ENCODE results near the gene WLS. TPM values are rescaled to one million over a fixed set of nuclear protein-coding genes. Genes with fewer than 3 reads are reported as not detected.

Gene WLS
- total RNA-seq, 4 donors from 2014 or later, result 44.4 to 114 (median 55.2) TPM

DNA sequence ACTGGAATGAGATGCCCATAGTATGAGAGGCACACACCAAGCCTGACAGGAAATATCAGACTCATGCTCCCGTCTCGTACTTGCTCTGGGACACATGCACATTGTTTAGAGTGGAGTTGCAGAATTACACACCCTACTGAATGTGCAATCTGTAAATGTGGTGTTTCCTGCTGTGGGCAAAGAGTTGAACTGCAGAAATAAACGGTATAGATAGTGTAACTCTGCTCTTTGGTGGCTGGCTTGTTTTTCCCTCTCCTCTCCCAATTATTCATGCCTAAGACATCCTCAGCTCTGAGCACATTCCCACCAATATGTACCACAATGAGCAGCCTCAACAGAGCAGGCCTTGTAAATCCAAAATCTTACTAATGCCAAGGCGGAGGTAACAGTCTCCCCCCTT, 91.8 kb downstream of the WLS start:
- TF ChIP-seq, protein P1, sequence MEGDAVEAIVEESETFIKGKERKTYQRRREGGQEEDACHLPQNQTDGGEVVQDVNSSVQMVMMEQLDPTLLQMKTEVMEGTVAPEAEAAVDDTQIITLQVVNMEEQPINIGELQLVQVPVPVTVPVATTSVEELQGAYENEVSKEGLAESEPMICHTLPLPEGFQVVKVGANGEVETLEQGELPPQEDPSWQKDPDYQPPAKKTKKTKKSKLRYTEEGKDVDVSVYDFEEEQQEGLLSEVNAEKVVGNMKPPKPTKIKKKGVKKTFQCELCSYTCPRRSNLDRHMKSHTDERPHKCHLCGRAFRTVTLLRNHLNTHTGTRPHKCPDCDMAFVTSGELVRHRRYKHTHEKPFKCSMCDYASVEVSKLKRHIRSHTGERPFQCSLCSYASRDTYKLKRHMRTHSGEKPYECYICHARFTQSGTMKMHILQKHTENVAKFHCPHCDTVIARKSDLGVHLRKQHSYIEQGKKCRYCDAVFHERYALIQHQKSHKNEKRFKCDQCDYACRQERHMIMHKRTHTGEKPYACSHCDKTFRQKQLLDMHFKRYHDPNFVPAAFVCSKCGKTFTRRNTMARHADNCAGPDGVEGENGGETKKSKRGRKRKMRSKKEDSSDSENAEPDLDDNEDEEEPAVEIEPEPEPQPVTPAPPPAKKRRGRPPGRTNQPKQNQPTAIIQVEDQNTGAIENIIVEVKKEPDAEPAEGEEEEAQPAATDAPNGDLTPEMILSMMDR (IDR thresholded peaks at IDR 0.05), result no peak
- ATAC-seq (ENCODE audit: low FRiP score) (no peak), DNase-seq (ENCODE audit: low spot score) (no peak)

DNA sequence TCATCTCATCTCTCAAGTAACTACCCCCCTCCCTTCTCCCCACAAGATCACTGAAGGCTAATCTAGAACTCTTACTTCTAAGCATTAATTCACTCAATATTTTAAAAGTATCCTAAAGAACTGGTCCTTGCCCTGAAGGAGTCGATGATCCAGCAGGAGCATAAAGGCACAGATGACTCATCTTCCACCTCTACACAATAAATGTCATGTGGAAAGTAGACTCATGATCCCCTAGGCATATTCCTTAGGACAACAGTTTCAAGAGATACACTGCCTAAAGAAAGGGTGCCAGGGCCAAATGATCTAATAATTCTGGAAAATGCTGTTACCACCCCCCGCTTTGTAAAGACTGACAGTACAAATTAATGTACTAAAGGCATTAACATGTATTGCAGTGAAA, 96.1 kb downstream of the WLS start:
- DNase-seq (ENCODE audit: low spot score) (no peak), ATAC-seq (ENCODE audit: low FRiP score) (no peak)
- TF ChIP-seq, protein P1 (IDR thresholded peaks at IDR 0.05), result no peak

DNA sequence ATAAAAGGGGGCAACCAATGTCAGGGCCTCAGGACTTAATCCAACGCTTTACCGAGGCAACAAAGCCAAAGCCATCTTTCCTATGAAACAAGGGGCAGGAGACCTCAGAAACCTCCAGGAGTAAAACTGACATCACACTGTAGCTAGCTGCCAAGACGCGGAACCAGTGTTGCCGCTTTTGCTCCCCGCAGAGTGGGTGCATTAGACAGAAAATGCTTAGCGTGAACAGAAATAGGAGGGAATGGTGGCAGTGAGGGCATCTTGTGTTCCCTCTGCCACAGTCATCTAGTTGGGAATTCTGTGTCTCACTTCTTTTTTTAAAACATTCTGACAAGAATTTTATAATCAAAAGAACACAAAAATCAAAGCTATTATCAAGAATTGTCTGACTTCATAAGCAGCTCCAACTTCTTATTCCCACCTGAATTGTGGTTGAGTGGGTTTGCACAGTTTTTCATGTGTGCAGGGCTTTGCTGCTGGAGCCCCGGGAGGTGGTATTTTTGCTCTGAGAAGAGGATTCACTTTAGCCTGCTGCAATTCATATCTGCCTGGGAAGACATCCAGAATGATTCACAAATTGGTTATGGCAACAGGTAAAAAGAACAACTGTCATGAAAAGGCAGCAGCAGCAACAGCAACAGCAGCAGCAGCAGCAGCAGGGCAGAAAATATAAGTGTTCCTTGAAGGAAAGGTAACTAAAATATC, 99.7 kb downstream of the WLS start:
- ATAC-seq (ENCODE audit: low FRiP score) (no peak), DNase-seq (ENCODE audit: low spot score) (no peak)
- TF ChIP-seq, protein P1 (IDR thresholded peaks at IDR 0.05), result no peak

DNA sequence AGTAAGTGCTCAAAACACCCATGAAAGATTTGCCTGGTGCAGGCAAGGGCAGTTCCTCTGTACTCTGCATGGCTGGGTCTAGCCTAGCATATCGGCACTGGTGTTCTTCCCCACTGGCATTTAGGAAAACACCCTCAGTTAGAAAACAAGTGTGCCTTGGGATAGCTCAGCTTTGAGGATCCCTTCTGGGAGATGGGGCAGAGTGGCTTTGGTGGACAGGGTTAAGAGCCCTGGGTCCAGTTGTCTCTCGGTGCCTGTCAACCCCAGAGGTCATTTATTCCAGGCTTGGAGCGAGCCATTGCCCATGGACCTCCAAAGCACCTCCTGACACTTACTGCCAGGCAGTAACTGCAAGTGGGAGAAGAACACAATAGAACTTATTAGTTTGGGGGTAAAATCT, 101.1 kb downstream of the WLS start:
- TF ChIP-seq, protein P1 (IDR thresholded peaks at IDR 0.05), result no peak
- DNase-seq (ENCODE audit: low spot score), result no peak
- ATAC-seq (ENCODE audit: low FRiP score), result no peak

DNA sequence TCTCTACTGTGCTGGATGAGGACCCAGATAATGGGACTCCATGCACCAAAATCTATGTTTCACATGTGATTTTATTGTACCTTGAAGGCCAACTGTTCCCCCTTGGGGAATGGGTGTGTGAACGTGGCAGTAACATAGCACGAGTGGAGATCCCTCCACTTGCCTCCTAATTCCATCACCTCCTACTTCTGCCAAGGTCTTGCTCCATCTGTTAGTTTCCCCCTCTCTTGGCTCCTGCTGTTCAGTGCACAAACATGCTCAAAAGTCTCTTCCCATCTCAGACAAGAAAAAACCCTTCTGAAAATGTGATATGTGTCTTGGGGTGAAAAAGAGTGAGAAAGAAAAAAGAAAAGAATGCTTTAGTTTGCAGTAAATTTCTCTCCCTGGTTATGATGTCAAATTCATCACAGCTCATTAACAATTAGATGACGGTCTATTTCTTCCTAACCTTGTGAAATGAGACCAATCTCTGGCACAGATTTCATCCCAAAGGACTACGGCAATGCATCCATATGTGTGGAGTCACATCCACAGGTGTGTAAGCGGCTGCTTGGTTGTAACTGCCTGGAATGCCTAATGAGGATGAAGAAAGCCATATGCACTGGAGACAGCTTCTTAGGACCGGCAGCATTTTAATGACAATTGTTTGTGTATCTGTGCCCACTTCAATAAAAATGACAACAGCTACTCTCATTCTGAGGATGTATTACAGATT, 102.6 kb downstream of the WLS start:
- TF ChIP-seq, protein P1 (IDR thresholded peaks at IDR 0.05), result no peak
- ATAC-seq (ENCODE audit: low FRiP score), result no peak
- DNase-seq (ENCODE audit: low spot score), result no peak

DNA sequence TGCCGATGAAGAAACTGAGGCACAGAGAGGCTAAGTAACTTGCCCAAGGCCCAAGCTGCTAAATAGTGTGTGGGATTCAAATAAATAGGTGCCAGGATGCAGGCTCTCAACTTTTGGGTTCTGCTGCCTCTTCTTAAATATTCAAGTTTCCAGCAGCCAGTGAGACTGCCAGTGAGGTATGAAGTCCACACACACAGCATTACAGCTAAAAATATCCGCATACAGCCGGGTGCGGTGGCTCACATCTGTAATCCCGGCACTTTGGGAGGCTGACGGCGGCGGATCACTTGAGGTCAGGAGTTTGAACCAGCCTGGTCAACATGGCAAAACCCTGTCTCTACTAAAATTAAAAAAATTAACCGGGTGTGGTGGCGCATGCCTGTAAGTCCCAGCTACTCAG, 103.5 kb downstream of the WLS start:
- no peak for DNase-seq (ENCODE audit: low spot score)
- TF ChIP-seq, protein P1 (IDR thresholded peaks at IDR 0.05), result no peak
- no peak for ATAC-seq (ENCODE audit: low FRiP score)

DNA sequence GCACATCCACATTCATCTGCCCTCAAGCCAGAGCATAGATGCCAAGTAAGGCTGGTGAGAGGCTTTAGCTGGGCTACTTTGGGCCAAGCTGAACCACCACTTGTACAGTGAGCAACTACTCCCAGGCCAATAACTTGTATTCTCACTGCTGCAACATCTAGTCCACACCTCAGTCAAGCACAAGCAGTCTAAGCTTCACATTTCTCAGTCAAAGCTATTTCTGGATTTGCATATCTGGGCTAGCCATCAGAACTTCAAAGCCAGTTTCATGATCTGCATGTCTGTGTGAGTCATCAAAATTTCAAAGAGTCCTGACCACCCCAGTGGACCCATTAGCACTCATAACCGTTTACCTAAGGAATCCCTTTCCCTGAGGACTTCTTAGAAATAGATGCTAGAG, 104.2 kb downstream of the WLS start:
- no peak for ATAC-seq (ENCODE audit: low FRiP score)
- no peak for DNase-seq (ENCODE audit: low spot score)
- TF ChIP-seq, protein P1 (IDR thresholded peaks at IDR 0.05), result no peak

All from omental fat pad (tissue), 4 donors.